K562 (cell line): ENCODE results near the gene SLC25A42. TPM values are rescaled to one million over a fixed set of nuclear protein-coding genes. Genes with fewer than 3 reads are reported as not detected.

Source experiments
- MAX ChIP-seq: sonication (generic); formaldehyde crosslinking; IDR thresholded peaks from 2 replicates; pipeline ENCODE4 v1.9.0; 2022; ENCODE audit warnings: mild to moderate bottlenecking, missing genetic modification reagents
- SPI1 ChIP-seq: IDR thresholded peaks from 2 replicates; pipeline ENCODE4 v1.6.1; 2011; ENCODE audit warnings: low read depth, low read length, control low read depth, borderline replicate concordance
- SRSF7 ChIP-seq: fragments of 200-400 bp; formaldehyde crosslinking; optimal IDR thresholded peaks from 2 replicates; pipeline ENCODE3; 2017; ENCODE audit warnings: mild to moderate bottlenecking, low read depth, low read length
- TARDBP ChIP-seq: fragments of 450-650 bp; IDR thresholded peaks from 2 replicates; pipeline ENCODE4 v1.6.1; 2016
- THAP12 ChIP-seq: fragments of 250-450 bp; sonication (Bioruptor Pico); IDR thresholded peaks from 2 replicates; pipeline ENCODE4 v1.9.0; 2021; ENCODE audit warnings: mild to moderate bottlenecking, inconsistent platforms
- USF2 ChIP-seq: sonication (generic); formaldehyde crosslinking; IDR thresholded peaks from 2 replicates; pipeline ENCODE4 v1.5.0; 2020; ENCODE audit warnings: missing genetic modification reagents
- XRCC3 ChIP-seq: fragments of 450-650 bp; IDR thresholded peaks from 2 replicates; pipeline ENCODE4 v1.6.1; 2017; ENCODE audit warnings: mild to moderate bottlenecking, moderate library complexity
- ZNF24 ChIP-seq: fragments of 450-650 bp; IDR thresholded peaks from 2 replicates; pipeline ENCODE4 v1.6.1; 2016
- ZNF274 ChIP-seq: IDR thresholded peaks from 2 replicates; pipeline ENCODE4 v1.6.1; 2011; ENCODE audit warnings: low read depth, mild to moderate bottlenecking, low read length, moderate library complexity, borderline replicate concordance
- ZSCAN32 ChIP-seq: fragments of 450-650 bp; formaldehyde crosslinking; IDR thresholded peaks from 2 replicates; pipeline ENCODE4 v1.4.0; 2020; ENCODE audit warnings: mild to moderate bottlenecking, moderate library complexity
- polyA plus RNA-seq, 8 experiments: library from polyadenylated mRNA; depleted of rRNA in 4 of 8; stranded (reverse) in 5 of 8; unstranded in 3 of 8; fragments of >200 nt; fragmentation: Nextera tagmentation in 2 of 8; fragmentation: Illumina TruSeq in 1 of 8; extraction: Ambion mirVana in 2 of 8; extraction: Trizol in 1 of 8; gene quantifications; 2 replicates each; pipeline versions ENCODE4 v1.2.1 to v1.2.3, GENCODE V29; 2011 to 2014; ENCODE audit warnings: inconsistent platforms in 1 of 8, missing spikeins in 1 of 8
- total RNA-seq, 7 experiments: library from RNA; depleted of rRNA in 6 of 7; stranded (reverse); fragments of >200 nt in 6 of 7; fragmentation: Illumina TruSeq in 2 of 7; extraction: Trizol in 2 of 7; gene quantifications; 2 replicates each; pipeline versions ENCODE4 v1.2.1 to v1.2.3, GENCODE V29; 2011 to 2021; ENCODE audit warnings: low replicate concordance in 1 of 7
- TF ChIP-seq, protein P1 (sequence below): sonication (generic); formaldehyde crosslinking; IDR thresholded peaks from 2 replicates; pipeline ENCODE4 v1.8.0; 2023; ENCODE audit warnings: mild to moderate bottlenecking, missing genetic modification reagents
- TF ChIP-seq, protein P2 (sequence below): fragments of 250-450 bp; sonication (Bioruptor Pico); IDR thresholded peaks from 2 replicates; pipeline ENCODE4 v1.4.0; 2020
- TF ChIP-seq, protein P3 (sequence below): fragments of 450-650 bp; IDR thresholded peaks from 2 replicates; pipeline ENCODE4 v1.6.1; 2016; ENCODE audit warnings: missing biosample characterization, missing genetic modification characterization

SLC25A42 gene
- total and polyA plus RNA-seq, 9 of the 15 experiments (the other 6 are each of a cell fraction or from before 2014, with no cell fraction given) = 0.59 to 32.2 (median 14.1) TPM

DNA sequence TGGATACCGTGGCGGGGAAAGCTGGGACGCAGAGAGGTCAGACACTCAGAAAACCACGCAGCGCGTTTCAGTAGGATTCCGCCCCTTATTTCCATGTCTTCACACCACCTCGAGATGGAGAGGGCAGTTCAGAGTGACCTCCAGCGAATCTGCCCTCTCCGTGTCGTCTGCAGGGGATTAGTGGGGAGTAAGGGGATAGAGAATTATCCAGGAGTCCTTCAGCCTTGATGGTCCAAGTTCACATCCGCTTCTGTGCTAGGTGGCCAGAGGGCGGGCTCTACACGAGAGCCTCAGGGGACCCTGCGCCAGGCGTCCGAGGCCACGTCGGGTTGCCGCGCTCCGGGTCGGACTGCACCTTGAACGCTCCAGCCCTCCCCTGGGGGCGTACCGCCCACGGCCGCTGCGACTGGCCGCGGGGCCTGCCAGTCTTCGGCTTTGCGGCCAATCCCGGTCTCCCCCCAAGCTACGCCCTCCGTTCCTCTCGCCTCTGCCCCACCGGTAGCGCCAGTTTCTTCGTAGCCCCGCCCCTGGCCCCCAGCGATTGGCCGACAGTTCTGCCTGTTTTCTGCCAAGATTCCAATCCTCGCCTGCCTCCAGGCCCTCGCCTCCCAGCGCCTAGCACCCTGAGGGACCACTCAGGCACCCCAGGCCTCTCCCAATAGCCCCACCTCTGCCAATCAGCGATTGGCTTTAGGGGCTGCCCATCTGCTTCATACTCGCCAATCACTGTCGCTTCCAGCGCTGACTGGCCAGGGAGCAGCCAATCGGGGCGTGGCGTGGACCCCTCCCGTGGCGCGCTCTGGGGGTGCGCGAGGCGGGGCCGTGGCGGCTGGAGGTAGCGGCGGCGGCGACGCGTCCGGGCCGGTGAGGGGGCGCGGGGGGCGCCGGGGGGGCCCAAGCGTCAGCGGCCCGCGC is at the start of gene SLC25A42 (continued):
- TF ChIP-seq, protein P1, sequence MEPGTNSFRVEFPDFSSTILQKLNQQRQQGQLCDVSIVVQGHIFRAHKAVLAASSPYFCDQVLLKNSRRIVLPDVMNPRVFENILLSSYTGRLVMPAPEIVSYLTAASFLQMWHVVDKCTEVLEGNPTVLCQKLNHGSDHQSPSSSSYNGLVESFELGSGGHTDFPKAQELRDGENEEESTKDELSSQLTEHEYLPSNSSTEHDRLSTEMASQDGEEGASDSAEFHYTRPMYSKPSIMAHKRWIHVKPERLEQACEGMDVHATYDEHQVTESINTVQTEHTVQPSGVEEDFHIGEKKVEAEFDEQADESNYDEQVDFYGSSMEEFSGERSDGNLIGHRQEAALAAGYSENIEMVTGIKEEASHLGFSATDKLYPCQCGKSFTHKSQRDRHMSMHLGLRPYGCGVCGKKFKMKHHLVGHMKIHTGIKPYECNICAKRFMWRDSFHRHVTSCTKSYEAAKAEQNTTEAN (CRISPR knock-in tag) = no peak
- TF ChIP-seq MAX (CRISPR knock-in tag) = 0 out of 2 replicates have a peak, but pooled peaks have one; percentile 8
- TF ChIP-seq SRSF7 = no peak
- no peak for TF ChIP-seq ZSCAN32 (CRISPR knock-in tag)
- TF ChIP-seq, protein P2, sequence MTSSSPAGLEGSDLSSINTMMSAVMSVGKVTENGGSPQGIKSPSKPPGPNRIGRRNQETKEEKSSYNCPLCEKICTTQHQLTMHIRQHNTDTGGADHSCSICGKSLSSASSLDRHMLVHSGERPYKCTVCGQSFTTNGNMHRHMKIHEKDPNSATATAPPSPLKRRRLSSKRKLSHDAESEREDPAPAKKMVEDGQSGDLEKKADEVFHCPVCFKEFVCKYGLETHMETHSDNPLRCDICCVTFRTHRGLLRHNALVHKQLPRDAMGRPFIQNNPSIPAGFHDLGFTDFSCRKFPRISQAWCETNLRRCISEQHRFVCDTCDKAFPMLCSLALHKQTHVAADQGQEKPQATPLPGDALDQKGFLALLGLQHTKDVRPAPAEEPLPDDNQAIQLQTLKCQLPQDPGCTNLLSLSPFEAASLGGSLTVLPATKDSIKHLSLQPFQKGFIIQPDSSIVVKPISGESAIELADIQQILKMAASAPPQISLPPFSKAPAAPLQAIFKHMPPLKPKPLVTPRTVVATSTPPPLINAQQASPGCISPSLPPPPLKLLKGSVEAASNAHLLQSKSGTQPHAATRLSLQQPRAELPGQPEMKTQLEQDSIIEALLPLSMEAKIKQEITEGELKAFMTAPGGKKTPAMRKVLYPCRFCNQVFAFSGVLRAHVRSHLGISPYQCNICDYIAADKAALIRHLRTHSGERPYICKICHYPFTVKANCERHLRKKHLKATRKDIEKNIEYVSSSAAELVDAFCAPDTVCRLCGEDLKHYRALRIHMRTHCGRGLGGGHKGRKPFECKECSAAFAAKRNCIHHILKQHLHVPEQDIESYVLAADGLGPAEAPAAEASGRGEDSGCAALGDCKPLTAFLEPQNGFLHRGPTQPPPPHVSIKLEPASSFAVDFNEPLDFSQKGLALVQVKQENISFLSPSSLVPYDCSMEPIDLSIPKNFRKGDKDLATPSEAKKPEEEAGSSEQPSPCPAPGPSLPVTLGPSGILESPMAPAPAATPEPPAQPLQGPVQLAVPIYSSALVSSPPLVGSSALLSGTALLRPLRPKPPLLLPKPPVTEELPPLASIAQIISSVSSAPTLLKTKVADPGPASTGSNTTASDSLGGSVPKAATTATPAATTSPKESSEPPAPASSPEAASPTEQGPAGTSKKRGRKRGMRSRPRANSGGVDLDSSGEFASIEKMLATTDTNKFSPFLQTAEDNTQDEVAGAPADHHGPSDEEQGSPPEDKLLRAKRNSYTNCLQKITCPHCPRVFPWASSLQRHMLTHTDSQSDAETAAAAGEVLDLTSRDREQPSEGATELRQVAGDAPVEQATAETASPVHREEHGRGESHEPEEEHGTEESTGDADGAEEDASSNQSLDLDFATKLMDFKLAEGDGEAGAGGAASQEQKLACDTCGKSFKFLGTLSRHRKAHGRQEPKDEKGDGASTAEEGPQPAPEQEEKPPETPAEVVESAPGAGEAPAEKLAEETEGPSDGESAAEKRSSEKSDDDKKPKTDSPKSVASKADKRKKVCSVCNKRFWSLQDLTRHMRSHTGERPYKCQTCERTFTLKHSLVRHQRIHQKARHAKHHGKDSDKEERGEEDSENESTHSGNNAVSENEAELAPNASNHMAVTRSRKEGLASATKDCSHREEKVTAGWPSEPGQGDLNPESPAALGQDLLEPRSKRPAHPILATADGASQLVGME = 0 out of 2 replicates have a peak, but pooled peaks have one; percentile 54
- no peak for TF ChIP-seq ZNF274
- TF ChIP-seq XRCC3 = no peak
- TF ChIP-seq ZNF24 = no peak
- TF ChIP-seq USF2 (CRISPR knock-in tag) = no peak
- TF ChIP-seq SPI1 = no peak
- TF ChIP-seq, protein P3, sequence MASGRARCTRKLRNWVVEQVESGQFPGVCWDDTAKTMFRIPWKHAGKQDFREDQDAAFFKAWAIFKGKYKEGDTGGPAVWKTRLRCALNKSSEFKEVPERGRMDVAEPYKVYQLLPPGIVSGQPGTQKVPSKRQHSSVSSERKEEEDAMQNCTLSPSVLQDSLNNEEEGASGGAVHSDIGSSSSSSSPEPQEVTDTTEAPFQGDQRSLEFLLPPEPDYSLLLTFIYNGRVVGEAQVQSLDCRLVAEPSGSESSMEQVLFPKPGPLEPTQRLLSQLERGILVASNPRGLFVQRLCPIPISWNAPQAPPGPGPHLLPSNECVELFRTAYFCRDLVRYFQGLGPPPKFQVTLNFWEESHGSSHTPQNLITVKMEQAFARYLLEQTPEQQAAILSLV (tag) = no peak
- no peak for TF ChIP-seq THAP12 (CRISPR knock-in tag)
- TF ChIP-seq TARDBP = no peak
